Endodermal cell (in vitro differentiated cells): ENCODE results near the gene ZNF407. TPM values are rescaled to one million over a fixed set of nuclear protein-coding genes. Genes with fewer than 3 reads are reported as not detected.

Source experiments
- DNase-seq: peaks from one replicate; pipeline ENCODE4 v3.0.0-alpha.2; 2017
- H3K27ac ChIP-seq: 2 replicates; pipeline ENCODE4 v1.5.1; 2013; ENCODE audit warnings: mild to moderate bottlenecking, low read depth, low read length, moderate library complexity
- H3K27me3 ChIP-seq: 2 replicates; pipeline ENCODE4 v1.6.1; 2013; ENCODE audit warnings: mild to moderate bottlenecking, low read length, moderate library complexity; ENCODE audit not compliant: insufficient read depth, control insufficient read depth, poor library complexity, severe bottlenecking
- H3K36me3 ChIP-seq: 2 replicates; pipeline ENCODE4 v1.7.0; 2013; ENCODE audit warnings: mild to moderate bottlenecking, low read length, moderate library complexity; ENCODE audit not compliant: control insufficient read depth, insufficient read depth
- H3K4me1 ChIP-seq: one replicate; pipeline ENCODE4 v1.7.0; 2013; ENCODE audit warnings: low read length; ENCODE audit not compliant: control insufficient read depth, insufficient read depth
- H3K4me3 ChIP-seq: 2 replicates; pipeline ENCODE4 v1.5.1; 2013; ENCODE audit warnings: mild to moderate bottlenecking, low read length, moderate library complexity
- H3K9ac ChIP-seq: 2 replicates; pipeline ENCODE4 v1.6.1; 2013; ENCODE audit warnings: mild to moderate bottlenecking, low read length, moderate library complexity; ENCODE audit not compliant: poor library complexity, severe bottlenecking; ENCODE audit errors: extremely low read depth
- H3K9me3 ChIP-seq: 2 replicates; pipeline ENCODE4 v1.6.1; 2013; ENCODE audit warnings: mild to moderate bottlenecking, low read length, moderate library complexity; ENCODE audit not compliant: control insufficient read depth
- H3K27ac Mint-ChIP-seq: 2 replicates; pipeline ENCODE4 v1.8.0; 2020; ENCODE audit warnings: mixed read lengths
- H3K27me3 Mint-ChIP-seq: 2 replicates; pipeline ENCODE4 v1.8.0; 2021; ENCODE audit warnings: mild to moderate bottlenecking, mixed read lengths; ENCODE audit not compliant: insufficient read depth
- H3K36me3 Mint-ChIP-seq: 2 replicates; pipeline ENCODE4 v1.8.0; 2020; ENCODE audit warnings: low read depth, mixed read lengths
- H3K4me1 Mint-ChIP-seq: 2 replicates; pipeline ENCODE4 v1.8.0; 2020; ENCODE audit warnings: mixed read lengths
- H3K4me3 Mint-ChIP-seq: 2 replicates; pipeline ENCODE4 v1.8.0; 2020; ENCODE audit warnings: mild to moderate bottlenecking, moderate library complexity, mixed read lengths
- H3K9me3 Mint-ChIP-seq: 2 replicates; pipeline ENCODE4 v1.8.0; 2020; ENCODE audit warnings: mild to moderate bottlenecking, mixed read lengths
- CTCF ChIP-seq: fragments of 200-600 bp; sonication (generic); conservative IDR thresholded peaks from 2 replicates; pipeline ENCODE4 v1.5.0; 2021; ENCODE audit warnings: antibody characterized with exemption, mild to moderate bottlenecking
- WGBS, 2 experiments: methylation state at CpG; one replicate each; pipeline versions ENCODE4 v1.1.5 to v1.1.7; 2013; ENCODE audit warnings: missing lambda C conversion rate in 2 of 2, mixed read lengths in 1 of 2; ENCODE audit not compliant: insufficient coverage in 1 of 2, insufficient read length in 1 of 2; 5-methylcytosine and 5-hydroxymethylcytosine counted together
- total RNA-seq, 2 donors: library from RNA; stranded (reverse); fragmentation: NEBNext Ultra II Directional in 1 of 2; extraction: Animal tissue kit (Norgen Biotek cat#: 25700) in 1 of 2; gene quantifications; 2 replicates in 1 of 2; 3 replicates in 1 of 2; pipeline ENCODE4 v1.2.1, GENCODE V29; 2021

Gene ZNF407
- total RNA-seq, 2 donors from 2014 or later: 7.6 to 13.1 TPM

GRCh38 chr18:74868461-74868860 is 270.8 kb downstream of the ZNF407 start:
- H3K36me3 ChIP-seq: no peaks in the 10 kb centered on the region
- no peaks in the 10 kb centered on the region for H3K9me3 Mint-ChIP-seq
- no peak overlapping the region for H3K27ac Mint-ChIP-seq
- H3K27ac ChIP-seq: no peak overlapping the region
- no peaks in the 10 kb centered on the region for H3K9me3 ChIP-seq
- H3K4me3 ChIP-seq: no peak overlapping the region
- 77 to 81% methylated on average over 2 to 3 of the region's 4 CpGs for WGBS, 2 experiments
- no peaks in the 10 kb centered on the region for H3K27me3 ChIP-seq
- H3K27me3 Mint-ChIP-seq: no peaks in the 10 kb centered on the region
- H3K36me3 Mint-ChIP-seq: no peaks in the 10 kb centered on the region
- no peak overlapping the region for H3K4me3 Mint-ChIP-seq
- no peak for TF ChIP-seq CTCF
- DNase-seq: peak; percentile 63
- H3K9ac ChIP-seq: no peak overlapping the region
- peaks cover 27% of the 10 kb centered on the region for H3K4me1 Mint-ChIP-seq
- H3K4me1 ChIP-seq: peaks cover 9% of the 10 kb centered on the region

GRCh38 chr18:74869904-74870863 is 272.5 kb downstream of the ZNF407 start:
- no peaks in the 10 kb centered on the region for H3K27me3 ChIP-seq
- no peak for TF ChIP-seq CTCF
- peaks cover 41% of the 10 kb centered on the region for H3K4me1 Mint-ChIP-seq
- no peak overlapping the region for H3K4me3 Mint-ChIP-seq
- no peak overlapping the region for H3K27ac ChIP-seq
- no peaks in the 10 kb centered on the region for H3K36me3 ChIP-seq
- H3K9ac ChIP-seq: no peak overlapping the region
- no peaks in the 10 kb centered on the region for H3K36me3 Mint-ChIP-seq
- peaks cover 9% of the 10 kb centered on the region for H3K4me1 ChIP-seq
- no peaks in the 10 kb centered on the region for H3K27me3 Mint-ChIP-seq
- H3K9me3 ChIP-seq: no peaks in the 10 kb centered on the region
- H3K27ac Mint-ChIP-seq: peak overlapping the region; percentile 74
- 78 to 100% methylated on average over 1 to 3 of the region's 5 CpGs for WGBS, 2 experiments
- no peaks in the 10 kb centered on the region for H3K9me3 Mint-ChIP-seq
- H3K4me3 ChIP-seq: peak overlapping the region; percentile 7
- no peak for DNase-seq

GRCh38 chr18:74870950-74871349 is 273.3 kb downstream of the ZNF407 start:
- no peak for DNase-seq
- H3K4me3 ChIP-seq: peak overlapping the region; percentile 7
- no peak overlapping the region for H3K4me3 Mint-ChIP-seq
- no peak overlapping the region for H3K27ac ChIP-seq
- no peaks in the 10 kb centered on the region for H3K27me3 Mint-ChIP-seq
- 77 to 83% methylated on average over 3 to 5 of the region's 5 CpGs for WGBS, 2 experiments
- peaks cover 41% of the 10 kb centered on the region for H3K4me1 Mint-ChIP-seq
- H3K27ac Mint-ChIP-seq: peak overlapping the region; percentile 60
- no peaks in the 10 kb centered on the region for H3K36me3 ChIP-seq
- H3K9ac ChIP-seq: no peak overlapping the region
- no peaks in the 10 kb centered on the region for H3K36me3 Mint-ChIP-seq
- H3K9me3 Mint-ChIP-seq: no peaks in the 10 kb centered on the region
- no peaks in the 10 kb centered on the region for H3K27me3 ChIP-seq
- peaks cover 9% of the 10 kb centered on the region for H3K4me1 ChIP-seq
- TF ChIP-seq CTCF: no peak
- H3K9me3 ChIP-seq: no peaks in the 10 kb centered on the region
